ENCODE data around the gene LMO3.
"Not testable (repeated sequence)": the region's sequence is repeated elsewhere in the genome, so short reads cannot be mapped to it uniquely, and the experiment has no call there.

Gene LMO3

DNA sequence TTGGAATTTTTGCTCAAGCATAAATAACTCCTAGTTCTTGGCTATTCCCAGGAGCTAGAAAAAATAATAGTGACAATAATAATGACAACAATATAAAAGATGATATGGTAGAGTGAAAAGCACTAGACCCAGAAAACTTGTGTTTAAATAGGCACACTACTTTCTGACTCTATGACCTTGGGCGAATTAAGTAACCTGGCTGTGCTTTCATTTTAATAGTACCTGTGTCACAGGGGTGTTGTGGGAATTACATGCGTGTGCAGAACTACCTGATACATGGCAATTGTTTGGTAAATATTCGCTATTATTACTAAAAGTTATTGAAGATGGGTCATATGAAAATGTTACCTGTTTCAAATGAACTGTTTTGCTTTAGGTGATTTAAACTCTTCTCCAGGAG is 60.1 kb downstream of the LMO3 start:
- no peak for DNase-seq (ENCODE audit: low read depth in 2 of 2)

DNA sequence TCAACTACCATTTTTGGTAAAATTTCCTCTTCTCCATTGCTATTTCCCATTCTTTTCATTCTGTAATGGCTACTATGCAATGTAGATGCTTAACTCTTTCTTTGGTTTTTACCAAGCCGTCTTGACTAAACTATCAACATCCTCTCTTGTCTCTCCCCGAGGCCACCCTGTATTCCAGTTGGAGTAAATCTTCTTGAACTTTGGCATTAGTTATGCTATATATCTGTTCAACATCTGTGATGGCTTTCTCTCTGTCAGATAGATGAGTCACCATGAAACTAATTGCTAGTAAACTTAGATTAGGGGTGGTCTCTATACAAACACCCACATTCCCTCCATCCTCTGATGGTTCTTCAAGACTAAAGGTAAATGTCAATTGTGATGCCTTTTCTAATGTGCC is 63.4 kb downstream of the LMO3 start:
- no peak for DNase-seq (ENCODE audit: low read depth in 2 of 2)

DNA sequence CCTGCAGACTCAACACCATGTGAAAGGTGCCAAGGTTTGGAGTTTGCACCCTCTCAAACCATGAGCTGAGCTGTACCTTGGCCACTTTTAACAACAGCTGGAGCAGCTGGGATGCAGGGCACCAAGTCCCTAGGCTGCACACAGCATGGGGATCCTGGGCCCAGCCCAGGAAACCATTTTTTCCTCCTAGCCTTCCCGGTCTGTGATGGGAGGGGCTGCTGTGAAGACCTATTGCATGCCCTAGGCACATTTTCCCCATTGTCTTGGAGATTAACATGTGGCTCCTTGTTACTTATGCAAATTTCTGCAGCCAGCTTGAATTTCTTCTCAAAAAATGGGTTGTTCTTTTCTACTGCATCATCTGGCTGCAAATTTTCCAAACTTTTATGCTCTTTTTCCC is 68.3 kb downstream of the LMO3 start:
- DNase-seq (ENCODE audit: low read depth in 2 of 2), result not testable (repeated sequence)

DNA sequence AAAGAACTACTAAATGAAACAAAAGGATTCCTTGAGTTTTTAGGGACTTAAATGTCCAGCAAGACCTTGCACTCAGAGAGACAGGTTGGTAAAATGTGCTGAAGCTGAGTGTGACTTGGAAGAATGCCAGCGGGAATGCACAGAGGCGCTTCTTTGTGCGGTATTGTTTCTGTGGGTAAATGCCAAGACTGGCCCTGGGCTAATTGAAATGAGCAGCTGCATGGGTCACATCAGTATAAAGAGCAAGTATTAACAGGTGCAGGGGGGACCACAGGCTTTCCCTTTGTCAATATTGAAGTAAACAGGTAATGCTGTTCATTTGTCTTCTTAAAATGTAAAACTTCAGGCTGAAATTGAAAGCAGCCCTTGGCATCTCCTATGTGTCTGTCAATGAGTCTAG is 74.3 kb downstream of the LMO3 start:
- DNase-seq (ENCODE audit: low read depth in 2 of 2), result no peak

- DNase-seq (ENCODE audit: low read depth in 2 of 2), result no peak
These were observed 75.6 kb downstream of the LMO3 start for GRCh38 chr12:16530268-16530850.

GRCh38 chr12:16526693-16527092 is 79.3 kb downstream of the LMO3 start:
- peak; percentile 44 to 46 for DNase-seq (ENCODE audit: low read depth in 2 of 2)

- no peak for DNase-seq (ENCODE audit: low read depth in 2 of 2)
These were observed 81.6 kb downstream of the LMO3 start for GRCh38 chr12:16524378-16524777.

GRCh38 chr12:16523951-16524331 is 82.0 kb downstream of the LMO3 start:
- no peak for DNase-seq (ENCODE audit: low read depth in 2 of 2)

DNA sequence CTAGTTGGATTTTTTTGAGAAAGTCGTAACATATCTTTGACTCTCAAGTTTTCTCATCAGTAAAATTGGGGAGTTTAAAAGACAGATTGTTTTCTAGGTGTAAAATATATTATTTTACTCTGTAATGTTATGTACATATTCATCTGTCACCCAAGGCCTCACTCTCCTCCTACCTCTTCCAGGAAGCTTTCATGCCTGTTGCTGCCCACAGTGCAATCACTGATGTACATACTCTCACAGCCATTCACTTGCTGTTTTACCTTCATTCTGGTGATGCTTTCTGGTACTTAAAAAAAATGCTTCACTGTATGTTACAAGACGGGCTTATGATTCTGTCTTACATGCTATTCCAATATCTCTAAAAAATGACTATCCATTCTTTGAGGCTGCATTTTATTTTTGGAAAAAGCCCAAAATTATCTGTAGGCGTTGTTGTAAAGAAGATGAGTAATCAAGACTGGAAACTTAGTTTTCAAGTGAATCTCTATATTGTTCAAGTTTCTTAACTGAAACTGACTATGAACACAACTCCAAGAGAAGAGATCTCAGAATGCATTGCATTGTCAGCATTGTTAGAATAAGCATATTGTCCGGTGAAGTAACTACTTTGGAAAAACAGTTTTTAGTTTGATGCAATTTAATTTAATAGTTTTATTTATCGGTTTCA is 82.5 kb downstream of the LMO3 start:
- DNase-seq (ENCODE audit: low read depth in 2 of 2), result no peak

DNA sequence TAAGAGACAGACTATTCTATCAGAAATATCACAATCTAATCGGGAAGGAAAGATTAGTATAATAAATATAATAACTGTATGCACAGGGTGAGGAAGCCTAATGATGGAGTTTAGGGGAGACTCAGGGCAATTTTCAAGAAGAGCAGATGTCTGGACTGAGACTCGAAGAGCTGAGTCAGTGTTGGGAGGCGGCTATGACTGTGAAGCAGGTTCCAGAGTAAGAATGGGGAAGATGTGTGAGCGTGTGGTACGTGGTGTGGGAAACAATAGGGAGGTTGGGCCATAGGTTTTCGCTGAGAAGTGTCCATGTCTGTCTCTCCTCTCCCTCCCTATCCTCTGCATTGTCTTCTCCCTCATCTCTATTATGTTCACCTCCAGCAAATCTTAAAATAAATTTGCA is 85.6 kb downstream of the LMO3 start:
- no peak for DNase-seq (ENCODE audit: low read depth in 2 of 2)

- DNase-seq (ENCODE audit: low read depth in 2 of 2), result no peak
These were observed 90.3 kb downstream of the LMO3 start for GRCh38 chr12:16515666-16516065.

GRCh38 chr12:16513231-16513630 is 92.7 kb downstream of the LMO3 start:
- no peak for DNase-seq (ENCODE audit: low read depth in 2 of 2)

DNA sequence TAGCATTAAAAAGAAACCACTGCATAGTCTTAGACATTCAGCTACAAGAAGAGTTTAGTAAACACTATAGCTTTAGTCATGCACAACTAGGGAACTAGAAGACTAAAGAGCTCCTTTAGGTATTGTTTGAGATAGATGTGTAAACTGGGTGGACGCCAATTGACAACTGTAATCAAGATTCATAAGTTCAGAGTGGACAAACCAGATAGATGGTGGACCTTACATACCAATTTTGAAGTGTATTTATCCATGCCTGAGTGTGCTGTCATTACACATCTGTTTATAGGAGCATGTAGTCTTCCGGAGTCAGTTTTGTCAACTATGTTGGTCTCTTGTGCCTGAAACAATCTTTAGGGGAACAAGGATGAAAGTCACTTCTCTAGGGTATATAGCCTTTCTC is 96.6 kb downstream of the LMO3 start:
- no peak for DNase-seq (ENCODE audit: low read depth in 2 of 2)

DNA sequence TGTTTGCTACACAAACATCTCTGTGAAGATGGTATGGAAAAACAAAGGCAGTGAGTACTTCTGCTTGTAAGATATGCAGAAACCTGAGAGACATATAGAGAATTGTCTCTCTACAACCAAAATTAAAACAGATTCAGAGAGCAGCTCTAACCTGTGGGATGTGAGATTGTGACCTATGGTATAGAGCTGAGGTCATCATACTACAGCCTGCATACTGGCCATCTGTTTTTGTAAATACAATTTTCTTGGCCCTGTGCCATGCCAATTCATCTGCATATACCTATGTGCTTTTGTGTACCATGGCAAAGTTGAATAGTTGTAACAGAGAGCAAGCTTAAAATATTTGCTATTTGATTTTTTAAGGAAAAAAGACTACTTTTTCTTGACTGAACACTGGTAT is 99.6 kb downstream of the LMO3 start:
- no peak for DNase-seq (ENCODE audit: low read depth in 2 of 2)

DNA sequence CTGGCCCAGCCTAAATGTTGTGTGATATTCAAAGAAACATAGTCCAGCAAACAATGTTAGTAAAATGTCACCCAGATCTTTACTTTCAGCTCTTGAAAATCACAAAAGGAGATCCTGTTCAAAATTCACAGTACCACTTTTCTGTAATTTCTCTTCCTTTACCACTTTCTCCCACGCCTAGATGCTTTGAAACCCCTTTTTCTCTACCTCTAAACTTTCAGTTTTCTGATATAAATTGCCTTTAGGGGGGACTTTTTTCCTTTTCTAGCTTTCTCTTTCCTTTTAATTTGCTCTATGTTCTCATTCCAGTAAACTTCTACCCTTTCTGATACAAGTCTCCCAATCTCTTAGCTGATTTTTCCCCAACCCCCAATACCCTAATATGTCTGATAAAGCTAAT is 101.8 kb downstream of the LMO3 start:
- no peak for DNase-seq (ENCODE audit: low read depth in 2 of 2)

DNA sequence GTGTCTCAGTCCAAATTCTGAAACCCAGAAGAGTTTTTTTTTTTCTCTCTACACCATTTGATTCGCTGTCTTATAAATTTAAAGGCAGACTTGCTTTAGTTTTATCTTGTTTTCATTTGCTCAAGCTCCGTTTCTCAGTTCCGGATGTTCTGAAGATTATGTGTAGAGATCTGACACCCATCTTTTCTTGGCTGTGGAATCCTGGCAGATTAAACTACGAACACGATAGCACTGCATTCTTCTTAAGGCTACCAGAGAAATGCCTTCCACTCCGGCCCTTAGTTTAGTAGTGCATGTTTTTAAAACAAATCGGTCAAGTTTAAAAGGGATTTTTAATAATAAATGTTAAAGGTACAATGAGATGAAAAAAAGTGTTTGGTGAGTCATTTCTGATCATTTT is 106.4 kb downstream of the LMO3 start:
- no peak for DNase-seq (ENCODE audit: low read depth in 2 of 2)

All from fibroblast of skin of left biceps (primary cell).